Esophagus squamous epithelium (tissue), 4 donors: ENCODE results near the gene CAMK1D.

ENCODE experiments used
- POLR2A ChIP-seq, 4 donors: fragments of 450-650 bp; IDR thresholded peaks; one replicate each; pipeline ENCODE4 v1.6.1; 2017; ENCODE audit warnings: antibody characterized with exemption in 4 of 4, mild to moderate bottlenecking in 4 of 4, moderate library complexity in 3 of 4
- TF ChIP-seq, protein P1 (sequence below), 6 experiments: fragments of 450-650 bp in 4 of 6; fragments of 200-600 bp in 2 of 6; sonication (generic) in 2 of 6; IDR thresholded peaks; one replicate each; pipeline ENCODE4 v1.5.1; 2016 to 2019; ENCODE audit warnings: antibody characterized with exemption in 6 of 6, mild to moderate bottlenecking in 4 of 6, moderate library complexity in 4 of 6

DNA sequence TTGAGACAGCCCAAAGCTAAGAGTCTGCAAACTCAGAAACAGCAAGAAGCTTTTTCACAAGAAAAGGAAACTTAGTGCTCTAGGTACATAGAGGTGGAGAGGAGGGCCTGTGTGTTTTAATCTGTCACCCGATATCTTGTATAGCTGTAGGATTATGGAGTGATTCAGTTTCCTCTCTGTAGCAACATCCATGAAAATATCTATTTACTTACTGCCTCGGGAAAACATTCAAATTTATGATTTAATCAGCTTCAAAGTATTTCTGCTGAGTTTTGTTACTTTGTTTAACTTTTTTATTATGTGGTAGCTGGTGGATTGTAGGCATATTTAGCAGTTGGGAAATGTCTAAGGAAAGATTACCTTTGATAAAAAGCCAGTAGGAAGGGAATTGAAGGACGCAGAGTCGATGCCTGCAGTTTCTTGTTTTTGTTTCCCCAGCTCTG is 360.2 kb downstream of the CAMK1D start:
- TF ChIP-seq, protein P1, sequence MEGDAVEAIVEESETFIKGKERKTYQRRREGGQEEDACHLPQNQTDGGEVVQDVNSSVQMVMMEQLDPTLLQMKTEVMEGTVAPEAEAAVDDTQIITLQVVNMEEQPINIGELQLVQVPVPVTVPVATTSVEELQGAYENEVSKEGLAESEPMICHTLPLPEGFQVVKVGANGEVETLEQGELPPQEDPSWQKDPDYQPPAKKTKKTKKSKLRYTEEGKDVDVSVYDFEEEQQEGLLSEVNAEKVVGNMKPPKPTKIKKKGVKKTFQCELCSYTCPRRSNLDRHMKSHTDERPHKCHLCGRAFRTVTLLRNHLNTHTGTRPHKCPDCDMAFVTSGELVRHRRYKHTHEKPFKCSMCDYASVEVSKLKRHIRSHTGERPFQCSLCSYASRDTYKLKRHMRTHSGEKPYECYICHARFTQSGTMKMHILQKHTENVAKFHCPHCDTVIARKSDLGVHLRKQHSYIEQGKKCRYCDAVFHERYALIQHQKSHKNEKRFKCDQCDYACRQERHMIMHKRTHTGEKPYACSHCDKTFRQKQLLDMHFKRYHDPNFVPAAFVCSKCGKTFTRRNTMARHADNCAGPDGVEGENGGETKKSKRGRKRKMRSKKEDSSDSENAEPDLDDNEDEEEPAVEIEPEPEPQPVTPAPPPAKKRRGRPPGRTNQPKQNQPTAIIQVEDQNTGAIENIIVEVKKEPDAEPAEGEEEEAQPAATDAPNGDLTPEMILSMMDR (IDR thresholded peaks at IDR 0.05), result no peak
- no peak for TF ChIP-seq POLR2A (IDR thresholded peaks at IDR 0.05)
